ENCODE data around the gene HIBCH. TPM values are rescaled to one million over a fixed set of nuclear protein-coding genes. Genes with fewer than 3 reads are reported as not detected.

The HIBCH gene
- total RNA-seq, 4 donors from 2014 or later, result 16.5 to 20.1 (median 18.3) TPM

- no peaks in the 10 kb centered on the region for H3K4me1 ChIP-seq
- no peak for TF ChIP-seq POLR2A (IDR thresholded peaks at IDR 0.05)
- TF ChIP-seq CTCF (IDR thresholded peaks at IDR 0.05), result no peak
- TF ChIP-seq POLR2AphosphoS5 (IDR thresholded peaks at IDR 0.05), result no peak
- no peak for TF ChIP-seq EP300 (IDR thresholded peaks at IDR 0.05)
- peaks cover 0 to 3% of the 10 kb centered on the region in 2 donors for H3K36me3 ChIP-seq
- ATAC-seq, result no peak
- no peaks in the 10 kb centered on the region for H3K27me3 ChIP-seq
- no peak overlapping the region for H3K27ac ChIP-seq
- WGBS, 2 donors (ENCODE audit: low coverage in 1 of 2), result 50 to 78% methylated on average over 1 of the region's 1 CpG
- no peaks in the 10 kb centered on the region for H3K9me3 ChIP-seq
- H3K4me3 ChIP-seq, result no peak overlapping the region
Observed at GRCh38 chr2:190199530-190199929, 120.1 kb downstream of the HIBCH start.

GRCh38 chr2:190199109-190199508, 120.5 kb downstream of the HIBCH start:
- no peak for ATAC-seq
- H3K4me3 ChIP-seq, result no peak overlapping the region
- 70 to 72% methylated on average over 2 of the region's 2 CpGs for WGBS, 2 donors (ENCODE audit: low coverage in 1 of 2)

GRCh38 chr2:190197143-190197720, 122.4 kb downstream of the HIBCH start:
- Histone ChIP-seq H3K4me3 (no peak overlapping the region), H3K36me3 (no peaks in the 10 kb centered on the region), H3K27me3 (no peaks in the 10 kb centered on the region), H3K9me3 (no peaks in the 10 kb centered on the region), H3K27ac (no peak overlapping the region), H3K4me1 (no peaks in the 10 kb centered on the region)
- 59 to 77% methylated on average over 4 of the region's 5 CpGs for WGBS, 2 donors (ENCODE audit: low coverage in 1 of 2)
- TF ChIP-seq EP300 (IDR thresholded peaks at IDR 0.05), result no peak
- no peak for TF ChIP-seq CTCF (IDR thresholded peaks at IDR 0.05)
- no peak for TF ChIP-seq POLR2AphosphoS5 (IDR thresholded peaks at IDR 0.05)
- TF ChIP-seq POLR2A (IDR thresholded peaks at IDR 0.05), result no peak
- no peak for ATAC-seq

More at GRCh38 chr2:190199109-190199508, 120.5 kb downstream of the HIBCH start:
- H3K9me3 ChIP-seq, result no peaks in the 10 kb centered on the region
- H3K27me3 ChIP-seq, result no peaks in the 10 kb centered on the region
- H3K27ac ChIP-seq, result no peak overlapping the region
- TF ChIP-seq POLR2A (IDR thresholded peaks at IDR 0.05) (no peak), POLR2AphosphoS5 (IDR thresholded peaks at IDR 0.05) (no peak), EP300 (IDR thresholded peaks at IDR 0.05) (no peak), CTCF (IDR thresholded peaks at IDR 0.05) (no peak)
- peaks cover 0 to 3% of the 10 kb centered on the region in 2 donors for H3K36me3 ChIP-seq
- no peaks in the 10 kb centered on the region for H3K4me1 ChIP-seq

GRCh38 chr2:190190507-190191162, 129.0 kb downstream of the HIBCH start:
- no peaks in the 10 kb centered on the region for H3K27me3 ChIP-seq
- H3K27ac ChIP-seq, result no peak overlapping the region
- no peak overlapping the region for H3K4me3 ChIP-seq
- ATAC-seq, result no peak
- H3K9me3 ChIP-seq, result no peaks in the 10 kb centered on the region
- 97 to 100% methylated on average over 3 of the region's 3 CpGs for WGBS, 2 donors (ENCODE audit: low coverage in 1 of 2)
- no peaks in the 10 kb centered on the region for H3K4me1 ChIP-seq
- H3K36me3 ChIP-seq, result no peaks in the 10 kb centered on the region
- no peak for TF ChIP-seq EP300 (IDR thresholded peaks at IDR 0.05)
- TF ChIP-seq POLR2AphosphoS5 (IDR thresholded peaks at IDR 0.05), result no peak
- no peak for TF ChIP-seq POLR2A (IDR thresholded peaks at IDR 0.05)
- no peak for TF ChIP-seq CTCF (IDR thresholded peaks at IDR 0.05)

- 33 to 52% methylated on average over 1 of the region's 1 CpG for WGBS, 2 donors (ENCODE audit: low coverage in 1 of 2)
- TF ChIP-seq EP300 (IDR thresholded peaks at IDR 0.05), result no peak
- TF ChIP-seq CTCF (IDR thresholded peaks at IDR 0.05), result no peak
- TF ChIP-seq POLR2A (IDR thresholded peaks at IDR 0.05), result no peak
- no peak for TF ChIP-seq POLR2AphosphoS5 (IDR thresholded peaks at IDR 0.05)
- no peaks in the 10 kb centered on the region for H3K9me3 ChIP-seq
- ATAC-seq, result no peak
- H3K4me3 ChIP-seq, result no peak overlapping the region
- no peaks in the 10 kb centered on the region for H3K27me3 ChIP-seq
- H3K4me1 ChIP-seq, result peaks cover 0 to 2% (median 0%) of the 10 kb centered on the region in 3 donors
- no peak overlapping the region for H3K27ac ChIP-seq
- no peaks in the 10 kb centered on the region for H3K36me3 ChIP-seq
Observed at GRCh38 chr2:190188289-190188688, 131.3 kb downstream of the HIBCH start.
